DMS53 treated with DMSO at 0.1 percent for 48 hours (cell line): ENCODE measurements around the gene DNAJC11.

ENCODE experiments used
- DNase-seq: peaks from one replicate; lab custom pipeline; 2025; ENCODE audit not compliant: unreplicated experiment; lab: John Stamatoyannopoulos, UW

Gene DNAJC11

GRCh38 chr1:6625584-6626149, 75.9 kb downstream of the DNAJC11 start:
- no peak for DNase-seq

GRCh38 chr1:6624710-6625583, 76.7 kb downstream of the DNAJC11 start, which contains the start of gene THAP3:
TSS of gene THAP3 (plus strand) at chr1:6624868. CDS start at chr1:6625219, 351 bp downstream.
- peak; percentile 69 for DNase-seq

GRCh38 chr1:6623269-6623965, 78.2 kb downstream of the DNAJC11 start:
- DNase-seq = no peak

GRCh38 chr1:6622396-6623152, 79.0 kb downstream of the DNAJC11 start:
- no peak for DNase-seq

GRCh38 chr1:6621429-6622391, 79.9 kb downstream of the DNAJC11 start:
- no peak for DNase-seq

GRCh38 chr1:6619045-6619444, 82.6 kb downstream of the DNAJC11 start:
- no peak for DNase-seq

GRCh38 chr1:6614929-6615785, 86.5 kb downstream of the DNAJC11 start:
- DNase-seq = no peak

GRCh38 chr1:6614019-6614928, 87.3 kb downstream of the DNAJC11 start:
- DNase-seq = no peak

- peak; percentile 95 for DNase-seq
These were observed 88.1 kb downstream of the DNAJC11 start, which contains the start of gene PHF13 for GRCh38 chr1:6613361-6614018. TSS of gene PHF13 (plus strand) at chr1:6613731. CDS start at chr1:6614067, 336 bp downstream.

- DNase-seq = peak; percentile 50
These were observed 88.8 kb downstream of the DNAJC11 start for GRCh38 chr1:6612641-6613360.

- DNase-seq = no peak
These were observed 97.6 kb downstream of the DNAJC11 start for GRCh38 chr1:6603915-6604558.

- peak; percentile 66 for DNase-seq
These were observed 98.2 kb downstream of the DNAJC11 start for GRCh38 chr1:6603238-6603914.

- DNase-seq = peak; percentile 70
These were observed 98.9 kb downstream of the DNAJC11 start, which contains the start of gene KLHL21 for GRCh38 chr1:6602669-6603237. TSS of gene KLHL21 (minus strand) at chr1:6602869. CDS start at chr1:6602817, 52 bp downstream.

- DNase-seq = peak; percentile 62
These were observed 99.5 kb downstream of the DNAJC11 start for GRCh38 chr1:6601923-6602668.
